ENCODE measurements around the gene SCD5.

SCD5 gene

DNA sequence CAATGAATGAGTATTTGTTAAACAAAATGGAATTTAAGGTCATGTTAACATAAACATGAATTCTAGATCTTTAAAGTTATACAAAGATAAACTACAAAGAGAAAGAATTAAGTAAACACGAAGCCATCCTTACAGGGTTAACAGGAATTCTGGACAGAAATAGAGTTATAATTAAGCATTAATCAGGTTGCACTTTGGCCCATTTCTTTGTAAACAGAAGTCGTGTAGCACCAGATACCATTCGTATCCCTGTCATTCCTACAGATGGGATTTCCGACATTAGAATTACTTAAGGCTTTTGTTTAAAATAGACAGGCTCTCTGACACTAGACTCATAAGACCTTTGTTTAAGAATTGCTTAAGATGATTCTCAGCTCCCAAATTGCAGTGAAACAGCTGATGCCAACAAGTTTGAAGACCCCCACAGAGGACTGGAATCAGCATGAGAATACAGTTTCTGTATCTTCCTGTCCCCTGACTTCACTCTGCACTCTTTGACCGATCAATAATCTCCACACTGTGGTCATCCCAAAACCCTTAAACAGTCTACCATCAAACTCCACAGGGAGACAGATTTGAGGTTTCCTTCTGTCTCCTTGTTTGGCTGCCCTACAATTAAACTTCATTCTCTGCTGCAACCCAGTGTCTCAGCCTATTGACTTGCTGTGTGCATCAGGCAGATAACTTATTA lies 214.6 kb downstream of the SCD5 start:
- DNase-seq, result no peak

GRCh38 chr4:82579932-82580331 lies 218.7 kb downstream of the SCD5 start:
- no peak for DNase-seq

Data from CD4-positive, alpha-beta T cell treated with Interleukin-21 for 1 hour (primary cell).